ENCODE data around the gene INPP5B.

The INPP5B gene

GRCh38 chr1:37883671-37884070, 63.2 kb downstream of the INPP5B start:
- Mint-ChIP-seq H3K4me3 (no peak overlapping the region), H3K4me1 (ENCODE audit: low read depth) (no peaks in the 10 kb centered on the region), H3K9me3 (ENCODE audit: low read depth) (no peaks in the 10 kb centered on the region), H3K27me3 (no peaks in the 10 kb centered on the region), H3K27ac (peak overlapping the region; percentile 58), H3K36me3 (peaks cover 16% of the 10 kb centered on the region)

GRCh38 chr1:37879865-37880264, 67.0 kb downstream of the INPP5B start:
- Mint-ChIP-seq H3K4me3 (no peak overlapping the region), H3K36me3 (peaks cover 11% of the 10 kb centered on the region), H3K27me3 (no peaks in the 10 kb centered on the region), H3K9me3 (ENCODE audit: low read depth) (no peaks in the 10 kb centered on the region), H3K27ac (no peak overlapping the region), H3K4me1 (ENCODE audit: low read depth) (no peaks in the 10 kb centered on the region)

- no peak overlapping the region for H3K4me3 Mint-ChIP-seq
- H3K27me3 Mint-ChIP-seq: no peaks in the 10 kb centered on the region
- no peaks in the 10 kb centered on the region for H3K4me1 Mint-ChIP-seq (ENCODE audit: low read depth)
- H3K36me3 Mint-ChIP-seq: peaks cover 11% of the 10 kb centered on the region
- no peaks in the 10 kb centered on the region for H3K9me3 Mint-ChIP-seq (ENCODE audit: low read depth)
- no peak overlapping the region for H3K27ac Mint-ChIP-seq
Observed at GRCh38 chr1:37878071-37878470, 68.8 kb downstream of the INPP5B start.

GRCh38 chr1:37875833-37876232, 71.0 kb downstream of the INPP5B start:
- no peaks in the 10 kb centered on the region for H3K27me3 Mint-ChIP-seq
- no peaks in the 10 kb centered on the region for H3K9me3 Mint-ChIP-seq (ENCODE audit: low read depth)
- peaks cover 5% of the 10 kb centered on the region for H3K36me3 Mint-ChIP-seq
- H3K4me3 Mint-ChIP-seq: no peak overlapping the region
- H3K4me1 Mint-ChIP-seq (ENCODE audit: low read depth): no peaks in the 10 kb centered on the region
- no peak overlapping the region for H3K27ac Mint-ChIP-seq

GRCh38 chr1:37872692-37873091, 74.2 kb downstream of the INPP5B start:
- Mint-ChIP-seq H3K36me3 (peaks cover 5% of the 10 kb centered on the region), H3K27ac (peak overlapping the region; percentile 16), H3K4me3 (no peak overlapping the region), H3K9me3 (ENCODE audit: low read depth) (no peaks in the 10 kb centered on the region), H3K4me1 (ENCODE audit: low read depth) (no peaks in the 10 kb centered on the region), H3K27me3 (no peaks in the 10 kb centered on the region)

- Mint-ChIP-seq H3K9me3 (ENCODE audit: low read depth) (no peaks in the 10 kb centered on the region), H3K4me3 (no peak overlapping the region), H3K27me3 (no peaks in the 10 kb centered on the region), H3K36me3 (peaks cover 9% of the 10 kb centered on the region), H3K4me1 (ENCODE audit: low read depth) (peaks cover 6% of the 10 kb centered on the region), H3K27ac (peak overlapping the region; percentile 34)
Observed at GRCh38 chr1:37868466-37868865, 78.4 kb downstream of the INPP5B start.

- Mint-ChIP-seq H3K27ac (no peak overlapping the region), H3K27me3 (no peaks in the 10 kb centered on the region), H3K9me3 (ENCODE audit: low read depth) (no peaks in the 10 kb centered on the region), H3K4me3 (no peak overlapping the region), H3K36me3 (peaks cover 9% of the 10 kb centered on the region), H3K4me1 (ENCODE audit: low read depth) (peaks cover 6% of the 10 kb centered on the region)
Observed at GRCh38 chr1:37867784-37868183, 79.1 kb downstream of the INPP5B start.

GRCh38 chr1:37866491-37866890, 80.4 kb downstream of the INPP5B start:
- Mint-ChIP-seq H3K4me1 (ENCODE audit: low read depth) (peaks cover 6% of the 10 kb centered on the region), H3K27ac (no peak overlapping the region), H3K36me3 (peaks cover 9% of the 10 kb centered on the region), H3K9me3 (ENCODE audit: low read depth) (no peaks in the 10 kb centered on the region), H3K4me3 (no peak overlapping the region), H3K27me3 (no peaks in the 10 kb centered on the region)

GRCh38 chr1:37865348-37866120, 81.3 kb downstream of the INPP5B start:
- peak overlapping the region; percentile 51 for H3K27ac Mint-ChIP-seq
- H3K36me3 Mint-ChIP-seq: peaks cover 9% of the 10 kb centered on the region
- peaks cover 6% of the 10 kb centered on the region for H3K4me1 Mint-ChIP-seq (ENCODE audit: low read depth)
- no peaks in the 10 kb centered on the region for H3K9me3 Mint-ChIP-seq (ENCODE audit: low read depth)
- no peaks in the 10 kb centered on the region for H3K27me3 Mint-ChIP-seq
- no peak overlapping the region for H3K4me3 Mint-ChIP-seq

- H3K27ac Mint-ChIP-seq: no peak overlapping the region
- H3K27me3 Mint-ChIP-seq: no peaks in the 10 kb centered on the region
- H3K4me1 Mint-ChIP-seq (ENCODE audit: low read depth): peaks cover 24% of the 10 kb centered on the region
- no peaks in the 10 kb centered on the region for H3K9me3 Mint-ChIP-seq (ENCODE audit: low read depth)
- H3K4me3 Mint-ChIP-seq: no peak overlapping the region
- peaks cover 9% of the 10 kb centered on the region for H3K36me3 Mint-ChIP-seq
Observed at GRCh38 chr1:37862330-37862729, 84.5 kb downstream of the INPP5B start.

- H3K9me3 Mint-ChIP-seq (ENCODE audit: low read depth): no peaks in the 10 kb centered on the region
- no peaks in the 10 kb centered on the region for H3K27me3 Mint-ChIP-seq
- H3K27ac Mint-ChIP-seq: no peak overlapping the region
- no peak overlapping the region for H3K4me3 Mint-ChIP-seq
- peaks cover 12% of the 10 kb centered on the region for H3K36me3 Mint-ChIP-seq
- peaks cover 31% of the 10 kb centered on the region for H3K4me1 Mint-ChIP-seq (ENCODE audit: low read depth)
Observed at GRCh38 chr1:37861151-37861550, 85.7 kb downstream of the INPP5B start.

GRCh38 chr1:37860346-37860666, 86.5 kb downstream of the INPP5B start:
- no peaks in the 10 kb centered on the region for H3K9me3 Mint-ChIP-seq (ENCODE audit: low read depth)
- H3K27ac Mint-ChIP-seq: peak overlapping the region; percentile 98
- peak overlapping the region; percentile 97 for H3K4me3 Mint-ChIP-seq
- H3K27me3 Mint-ChIP-seq: no peaks in the 10 kb centered on the region
- peaks cover 11% of the 10 kb centered on the region for H3K36me3 Mint-ChIP-seq
- peaks cover 31% of the 10 kb centered on the region for H3K4me1 Mint-ChIP-seq (ENCODE audit: low read depth)

GRCh38 chr1:37859507-37860345, 87.1 kb downstream of the INPP5B start, which contains the start of gene MTF1:
Gene MTF1, minus strand, starts transcription at chr1:37859592. Its CDS starts 1,934 bp downstream, at chr1:37857658.
- no peaks in the 10 kb centered on the region for H3K27me3 Mint-ChIP-seq
- H3K27ac Mint-ChIP-seq: peak within 1 kb of the TSS; percentile 98
- no peaks in the 10 kb centered on the region for H3K9me3 Mint-ChIP-seq (ENCODE audit: low read depth)
- H3K36me3 Mint-ChIP-seq: peaks cover 9% of the 10 kb centered on the region
- peaks cover 34% of the 10 kb centered on the region for H3K4me1 Mint-ChIP-seq (ENCODE audit: low read depth)
- peak within 1 kb of the TSS; percentile 97 for H3K4me3 Mint-ChIP-seq

- Mint-ChIP-seq H3K4me3 (peak overlapping the region; percentile 97), H3K4me1 (ENCODE audit: low read depth) (peaks cover 40% of the 10 kb centered on the region), H3K27ac (peak overlapping the region; percentile 98), H3K36me3 (peaks cover 3% of the 10 kb centered on the region), H3K27me3 (no peaks in the 10 kb centered on the region), H3K9me3 (ENCODE audit: low read depth) (no peaks in the 10 kb centered on the region)
Observed at GRCh38 chr1:37858931-37859506, 87.8 kb downstream of the INPP5B start.

GRCh38 chr1:37854406-37854805, 92.4 kb downstream of the INPP5B start:
- H3K27me3 Mint-ChIP-seq: no peaks in the 10 kb centered on the region
- H3K27ac Mint-ChIP-seq: no peak overlapping the region
- peaks cover 50% of the 10 kb centered on the region for H3K4me1 Mint-ChIP-seq (ENCODE audit: low read depth)
- H3K9me3 Mint-ChIP-seq (ENCODE audit: low read depth): no peaks in the 10 kb centered on the region
- H3K36me3 Mint-ChIP-seq: peaks cover 6% of the 10 kb centered on the region
- H3K4me3 Mint-ChIP-seq: no peak overlapping the region

Measured in activated naive CD8-positive, alpha-beta T cell (primary cell).